MM.1S (cell line): ENCODE results near the gene PIN1.

ENCODE experiments used
- DNase-seq: peaks from one replicate; pipeline ENCODE4 v3.0.0-alpha.2; 2015
- H2AFZ ChIP-seq: fragments of 300-600 bp; sonication (generic); 2 replicates; pipeline ENCODE4 v1.6.0; 2016; ENCODE audit warnings: antibody characterized with exemption, low read length
- H3F3A ChIP-seq: fragments of 300-600 bp; sonication (generic); 2 replicates; pipeline ENCODE4 v1.6.1; 2016; ENCODE audit warnings: mild to moderate bottlenecking, antibody characterized with exemption, low read length, moderate library complexity, mixed read lengths; ENCODE audit not compliant: insufficient read depth
- H3K27ac ChIP-seq: fragments of 300-600 bp; sonication (generic); 2 replicates; pipeline ENCODE4 v1.5.1; 2016; ENCODE audit warnings: mild to moderate bottlenecking, low read length
- H3K27me3 ChIP-seq: fragments of 300-600 bp; sonication (generic); replicated peaks from 2 replicates; pipeline ENCODE4 v1.6.0; 2016; ENCODE audit warnings: low read length; ENCODE audit not compliant: insufficient read depth
- H3K36me3 ChIP-seq: fragments of 300-600 bp; sonication (generic); replicated peaks from 2 replicates; pipeline ENCODE4 v1.6.1; 2016; ENCODE audit warnings: mild to moderate bottlenecking, low read length, mixed read lengths; ENCODE audit not compliant: insufficient read depth
- H3K4me1 ChIP-seq: fragments of 300-600 bp; sonication (generic); 2 replicates; pipeline ENCODE4 v1.6.1; 2016; ENCODE audit warnings: low read length, mixed read lengths
- H3K4me2 ChIP-seq: fragments of 300-600 bp; sonication (generic); 2 replicates; pipeline ENCODE4 v1.6.0; 2016; ENCODE audit warnings: low read depth, low read length
- H3K4me3 ChIP-seq: fragments of 300-600 bp; sonication (generic); 2 replicates; pipeline ENCODE4 v1.5.1; 2016; ENCODE audit warnings: low read length, mixed read lengths
- H3K79me2 ChIP-seq: fragments of 300-600 bp; sonication (generic); 2 replicates; pipeline ENCODE4 v1.6.1; 2016; ENCODE audit warnings: mixed run types, low read length, mixed read lengths
- H3K9ac ChIP-seq: fragments of 300-600 bp; sonication (generic); 2 replicates; pipeline ENCODE4 v1.6.1; 2016; ENCODE audit warnings: low read length, mixed read lengths
- H3K9me2 ChIP-seq: fragments of 300-600 bp; sonication (generic); replicated peaks from 2 replicates; pipeline ENCODE4 v1.6.1; 2016; ENCODE audit warnings: mild to moderate bottlenecking, low read length, mixed read lengths; ENCODE audit not compliant: insufficient read depth
- H3K9me3 ChIP-seq: fragments of 300-600 bp; sonication (generic); replicated peaks from 2 replicates; pipeline ENCODE4 v1.6.1; 2016; ENCODE audit warnings: mild to moderate bottlenecking, low read length, mixed read lengths; ENCODE audit not compliant: insufficient read depth
- H4K20me1 ChIP-seq: fragments of 300-600 bp; sonication (generic); 2 replicates; pipeline ENCODE4 v1.6.1; 2016; ENCODE audit warnings: mild to moderate bottlenecking, low read length, moderate library complexity, mixed read lengths; ENCODE audit not compliant: insufficient read depth
- CTCF ChIP-seq: fragments of 300-600 bp; sonication (generic); IDR thresholded peaks from 2 replicates; pipeline ENCODE4 v1.5.1; 2016; ENCODE audit warnings: antibody characterized with exemption, low read length, mixed read lengths
- EZH2 ChIP-seq: fragments of 300-600 bp; sonication (generic); optimal IDR thresholded peaks from 2 replicates; pipeline ENCODE3; 2017; ENCODE audit warnings: low read depth, mild to moderate bottlenecking, antibody characterized with exemption, low read length, mixed read lengths
- EZH2phosphoT487 ChIP-seq: fragments of 300-600 bp; sonication (generic); IDR thresholded peaks from 2 replicates; pipeline ENCODE4 v1.6.1; 2018; ENCODE audit warnings: antibody characterized with exemption, low read length

Gene PIN1

GRCh38 chr19:9863759-9864158 is 28.6 kb downstream of the PIN1 start:
- TF ChIP-seq CTCF: no peak
- TF ChIP-seq EZH2: no peak
- no peak for TF ChIP-seq EZH2phosphoT487

GRCh38 chr19:9865732-9866501 is 30.8 kb downstream of the PIN1 start:
- no peak for TF ChIP-seq CTCF
- no peak for TF ChIP-seq EZH2
- TF ChIP-seq EZH2phosphoT487: no peak
- H3K9ac ChIP-seq: no peak overlapping the region
- H3K27me3 ChIP-seq: no peaks in the 10 kb centered on the region
- no peak overlapping the region for H2AFZ ChIP-seq
- peaks cover 13% of the 10 kb centered on the region for H3K4me1 ChIP-seq
- no peaks in the 10 kb centered on the region for H3K36me3 ChIP-seq
- peak overlapping the region; percentile 28; the same call in 1 of the 2 replicates for H3K27ac ChIP-seq
- H3K9me3 ChIP-seq: no peaks in the 10 kb centered on the region
- peaks cover 5% of the 10 kb centered on the region; the same call in 1 of the 2 replicates for H3F3A ChIP-seq
- peak; percentile 87 for DNase-seq
- peak overlapping the region; percentile 6; the same call in 1 of the 2 replicates for H3K4me3 ChIP-seq
- H3K4me2 ChIP-seq: peak overlapping the region; percentile 17; the same call in 1 of the 2 replicates
- no peaks in the 10 kb centered on the region for H3K9me2 ChIP-seq
- H4K20me1 ChIP-seq: no peaks in the 10 kb centered on the region
- no peaks in the 10 kb centered on the region for H3K79me2 ChIP-seq

More at GRCh38 chr19:9863759-9864158, 28.6 kb downstream of the PIN1 start:
- H3K4me2 ChIP-seq: no peak overlapping the region
- H3K9me3 ChIP-seq: no peaks in the 10 kb centered on the region
- no peaks in the 10 kb centered on the region for H3K9me2 ChIP-seq
- H3K27me3 ChIP-seq: no peaks in the 10 kb centered on the region
- H3K27ac ChIP-seq: no peak overlapping the region
- peaks cover 13% of the 10 kb centered on the region for H3K4me1 ChIP-seq
- H3K4me3 ChIP-seq: no peak overlapping the region
- DNase-seq: no peak
- H2AFZ ChIP-seq: no peak overlapping the region
- no peaks in the 10 kb centered on the region for H4K20me1 ChIP-seq
- no peak overlapping the region for H3K9ac ChIP-seq
- H3K79me2 ChIP-seq: no peaks in the 10 kb centered on the region
- H3K36me3 ChIP-seq: no peaks in the 10 kb centered on the region
- peaks cover 5% of the 10 kb centered on the region; the same call in 1 of the 2 replicates for H3F3A ChIP-seq

GRCh38 chr19:9868983-9869617 is 34.0 kb downstream of the PIN1 start:
- no peak for DNase-seq
- Histone ChIP-seq H3K4me1 (peaks cover 13% of the 10 kb centered on the region), H3F3A (peaks cover 5% of the 10 kb centered on the region; the same call in 1 of the 2 replicates), H2AFZ (no peak overlapping the region), H3K4me3 (no peak overlapping the region), H3K4me2 (no peak overlapping the region), H3K9me2 (no peaks in the 10 kb centered on the region), H4K20me1 (no peaks in the 10 kb centered on the region), H3K79me2 (no peaks in the 10 kb centered on the region), H3K36me3 (no peaks in the 10 kb centered on the region), H3K27me3 (no peaks in the 10 kb centered on the region), H3K9ac (no peak overlapping the region), H3K9me3 (no peaks in the 10 kb centered on the region), H3K27ac (no peak overlapping the region)
- no peak for TF ChIP-seq EZH2
- TF ChIP-seq EZH2phosphoT487: no peak
- TF ChIP-seq CTCF: no peak
